HepG2 (cell line): ENCODE data around the gene PLEKHH1. TPM values are rescaled to one million over a fixed set of nuclear protein-coding genes. Genes with fewer than 3 reads are reported as not detected.

Experiments
- ATAC-seq: fragments of 200-7000 bp; cut with Tn5 transposase; 3 replicates; pipeline ENCODE4 v1.9.1; 2020; ENCODE audit warnings: mild to moderate bottlenecking, moderate library complexity
- BruUV-seq: library from RNA; stranded (reverse); fragments of 400-500 nt; replicated peaks from 2 replicates; lab custom pipeline; 2021; lab: Mats Ljungman, UMichigan
- CTCF ChIA-PET: fragments of 300-600 bp; formaldehyde crosslinking; extraction: SDS; loops from one replicate; lab custom pipeline; 2021; ENCODE audit warnings: low total read pairs, inconsistent platforms, low intra/inter-chr PET ratio; lab: Yijun Ruan, JAX
- POLR2A ChIA-PET: fragments of 350-600 bp; sonication (Branson Sonifier 250); formaldehyde crosslinking; loops from one replicate; lab custom pipeline; 2020; ENCODE audit warnings: antibody characterized with exemption, inconsistent platforms; lab: Yijun Ruan, JAX
- DNase-seq: peaks from one replicate; pipeline ENCODE4 v3.0.0-alpha.2; 2015; ENCODE audit warnings: low spot score
- FAIRE-seq: peaks from 3 replicates; lab custom pipeline; 2011; peaks lifted over from hg19 to GRCh38; lab: Jason Lieb, UNC
- H2AFZ ChIP-seq: one replicate; pipeline ENCODE4 v1.6.1; 2011; ENCODE audit warnings: low read length, inconsistent platforms
- H3K27ac ChIP-seq: fragments of 300-600 bp; 3 replicates; pipeline ENCODE4 v1.8.0; 2011; ENCODE audit warnings: mixed run types, mild to moderate bottlenecking, mixed read lengths, low read length, inconsistent platforms; ENCODE audit not compliant: insufficient read depth; ENCODE audit errors: extremely low read length
- H3K27me3 ChIP-seq, 2 experiments: fragments of 200-600 bp in 1 of 2; 2 replicates in 1 of 2; 3 replicates in 1 of 2; pipeline versions ENCODE4 v1.6.0 to v1.8.0; 2011; ENCODE audit warnings: low read length in 2 of 2, mild to moderate bottlenecking in 2 of 2, moderate library complexity in 2 of 2, inconsistent platforms in 1 of 2; ENCODE audit not compliant: insufficient read depth in 2 of 2, control insufficient read depth in 1 of 2
- H3K36me3 ChIP-seq, 2 experiments: fragments of 200-600 bp in 1 of 2; replicated peaks in 1 of 2; 2 replicates in 1 of 2; 3 replicates in 1 of 2; pipeline versions ENCODE4 v1.5.1 to v1.8.0; 2011; ENCODE audit warnings: low read length in 2 of 2, inconsistent platforms in 1 of 2; ENCODE audit not compliant: insufficient read depth in 2 of 2, control insufficient read depth in 1 of 2
- H3K4me1 ChIP-seq: 2 replicates; pipeline ENCODE4 v1.5.1; 2012; ENCODE audit warnings: low read length, inconsistent platforms; ENCODE audit not compliant: insufficient read depth
- H3K4me2 ChIP-seq: 2 replicates; pipeline ENCODE4 v1.6.0; 2011; ENCODE audit warnings: low read depth, low read length, inconsistent platforms
- H3K4me3 ChIP-seq, 3 experiments: fragments of 200-600 bp in 1 of 3; sonication (generic), shearing (Covaris generic) in 1 of 3; replicated peaks in 1 of 3; 2 replicates each; pipeline ENCODE4 v1.5.1; 2011 to 2016; ENCODE audit warnings: low read length in 3 of 3, inconsistent platforms in 2 of 3, low read depth in 2 of 3, mild to moderate bottlenecking in 2 of 3, control low read depth in 1 of 3, mixed read lengths in 1 of 3; ENCODE audit not compliant: insufficient read depth in 1 of 3
- H3K79me2 ChIP-seq: one replicate; pipeline ENCODE4 v1.6.1; 2011; ENCODE audit warnings: low read length, inconsistent platforms; ENCODE audit not compliant: insufficient read depth
- H3K9ac ChIP-seq: 2 replicates; pipeline ENCODE4 v1.6.0; 2011; ENCODE audit warnings: mild to moderate bottlenecking, low read depth, low read length, inconsistent platforms; ENCODE audit not compliant: insufficient read depth
- H3K9me3 ChIP-seq: 2 replicates; pipeline ENCODE4 v1.5.1; 2012; ENCODE audit warnings: mild to moderate bottlenecking, low read length
- H4K20me1 ChIP-seq: 2 replicates; pipeline ENCODE4 v1.6.0; 2011; ENCODE audit warnings: inconsistent platforms, mild to moderate bottlenecking, low read length, moderate library complexity; ENCODE audit not compliant: insufficient read depth
- ETV6 ChIP-seq: sonication (generic); formaldehyde crosslinking; conservative IDR thresholded peaks from 2 replicates; pipeline ENCODE4 v1.4.0; 2020; ENCODE audit warnings: missing genetic modification reagents
- HDAC2 ChIP-seq: sonication (generic); formaldehyde crosslinking; IDR thresholded peaks from 2 replicates; pipeline ENCODE4 v1.4.0; 2020; ENCODE audit warnings: missing genetic modification reagents
- PAX8 ChIP-seq: sonication (generic); formaldehyde crosslinking; IDR thresholded peaks from 2 replicates; pipeline ENCODE4 v1.8.0; 2022; ENCODE audit warnings: mild to moderate bottlenecking, missing genetic modification reagents, borderline replicate concordance
- PITX1 ChIP-seq: sonication (generic); formaldehyde crosslinking; IDR thresholded peaks from 2 replicates; pipeline ENCODE4 v1.5.1; 2020; ENCODE audit warnings: mild to moderate bottlenecking, missing genetic modification reagents
- PLRG1 ChIP-seq: fragments of 450-650 bp; conservative IDR thresholded peaks from 2 replicates; pipeline ENCODE4 v1.6.1; 2016
- PRMT3 ChIP-seq: sonication (generic); formaldehyde crosslinking; IDR thresholded peaks from 2 replicates; pipeline ENCODE4 v1.8.1; 2022; ENCODE audit warnings: low read depth, mild to moderate bottlenecking, moderate library complexity, missing genetic modification reagents, borderline replicate concordance
- TEAD3 ChIP-seq: optimal IDR thresholded peaks from 2 replicates; pipeline ENCODE3; 2016; ENCODE audit warnings: borderline replicate concordance
- ZSCAN22 ChIP-seq: sonication (generic); formaldehyde crosslinking; IDR thresholded peaks from 2 replicates; pipeline ENCODE4 v1.4.0; 2020; ENCODE audit warnings: mild to moderate bottlenecking, missing genetic modification reagents
- WGBS: methylation state at CpG from one replicate; pipeline ENCODE4 v1.1.6; 2017; ENCODE audit warnings: low lambda C conversion rate; 5-methylcytosine and 5-hydroxymethylcytosine counted together
- in situ Hi-C: cut with HindIII; loops from 2 replicates; pipeline ENCODE4 v1.10.0; 2017; ENCODE audit warnings: low pct_unique_long_range_greater_than_20kb; ENCODE audit not compliant: extremely low pct_ligation_motif_present
- intact Hi-C: fragments of 100-400 bp; cut with micrococcal nuclease; formaldehyde crosslinking; loops from one replicate; pipeline ENCODE4 v1.10.0; 2022; ENCODE audit not compliant: unreplicated experiment
- polyA plus RNA-seq, 8 experiments: library from polyadenylated mRNA; depleted of rRNA in 3 of 8; stranded (reverse) in 7 of 8; unstranded in 1 of 8; fragments of >200 nt; fragmentation: Illumina TruSeq in 4 of 8; extraction: Trizol in 4 of 8; gene quantifications; 2 replicates each; pipeline versions ENCODE4 v1.2.1 to v1.2.3, GENCODE V29; 2011 to 2016; ENCODE audit warnings: low read depth in 4 of 8, missing spikeins in 1 of 8, mixed read lengths in 1 of 8; ENCODE audit not compliant: insufficient read depth in 1 of 8
- total RNA-seq, 5 experiments: library from RNA; depleted of rRNA; stranded (reverse); fragments of >200 nt; fragmentation: Illumina TruSeq; extraction: Trizol; gene quantifications; 2 replicates each; pipeline ENCODE4 v1.2.3, GENCODE V29; 2016; ENCODE audit warnings: low read depth in 1 of 5
- TF ChIP-seq, protein P1 (sequence below): sonication (generic); formaldehyde crosslinking; IDR thresholded peaks from 2 replicates; pipeline ENCODE4 v1.5.0; 2020; ENCODE audit warnings: mild to moderate bottlenecking, missing genetic modification reagents, moderate library complexity
- TF ChIP-seq, protein P2 (sequence below): sonication (generic); formaldehyde crosslinking; IDR thresholded peaks from 2 replicates; pipeline ENCODE4 v1.8.0; 2022; ENCODE audit warnings: mild to moderate bottlenecking, missing genetic modification reagents, moderate library complexity
- TF ChIP-seq, protein P3 (sequence below): sonication (generic); formaldehyde crosslinking; IDR thresholded peaks from 2 replicates; pipeline ENCODE4 v1.8.0; 2022; ENCODE audit warnings: low read depth, missing genetic modification reagents

The PLEKHH1 gene
- total and polyA plus RNA-seq, 2 of the 13 experiments (the other 11 are each of a cell fraction or from before 2014, with no cell fraction given), result 8.6 to 15.8 TPM

DNA sequence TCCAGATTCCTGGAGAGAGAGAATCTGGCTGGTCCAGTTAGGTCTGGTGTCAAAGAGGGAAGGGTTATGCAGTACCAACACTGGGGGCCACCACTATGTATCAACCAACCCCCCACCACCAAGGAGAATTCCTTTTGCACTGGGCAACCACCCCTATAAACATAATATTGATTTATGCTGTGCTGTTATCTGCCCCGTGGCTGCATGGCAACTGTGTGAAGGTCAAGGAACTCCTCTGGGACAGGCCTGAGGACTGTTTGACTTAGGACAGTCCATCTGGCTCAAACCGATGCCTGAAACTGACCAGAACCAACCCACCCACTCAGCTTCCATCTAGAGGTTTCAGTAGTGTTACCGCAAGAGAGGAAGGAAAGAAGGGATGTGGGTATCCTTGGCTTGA, 20.5 kb downstream of the PLEKHH1 start:
- Histone ChIP-seq H3K4me2 (no peak overlapping the region), H3K79me2 (no peaks in the 10 kb centered on the region), H3K27ac (no peak overlapping the region), H2AFZ (no peak overlapping the region), H4K20me1 (no peaks in the 10 kb centered on the region), H3K4me3 (no peak overlapping the region), H3K36me3 (peaks cover 0 to 6% of the 10 kb centered on the region in 2 experiments; a peak in 2 of 5 replicates), H3K9me3 (no peaks in the 10 kb centered on the region), H3K4me1 (peaks cover 13% of the 10 kb centered on the region), H3K9ac (no peak overlapping the region), H3K27me3 (no peaks in the 10 kb centered on the region)
- no peak for DNase-seq
- ATAC-seq, result no peak
- ChIA-PET POLR2A (no interaction called here), CTCF (no interaction called here)
- no peak for FAIRE-seq
- BruUV-seq, result no TSS peak
- WGBS, result 70% methylated on average over 3 of the region's 3 CpGs
- intact Hi-C loops (no loop called here), in situ Hi-C loops (no loop called here)
- TF ChIP-seq, protein P1, sequence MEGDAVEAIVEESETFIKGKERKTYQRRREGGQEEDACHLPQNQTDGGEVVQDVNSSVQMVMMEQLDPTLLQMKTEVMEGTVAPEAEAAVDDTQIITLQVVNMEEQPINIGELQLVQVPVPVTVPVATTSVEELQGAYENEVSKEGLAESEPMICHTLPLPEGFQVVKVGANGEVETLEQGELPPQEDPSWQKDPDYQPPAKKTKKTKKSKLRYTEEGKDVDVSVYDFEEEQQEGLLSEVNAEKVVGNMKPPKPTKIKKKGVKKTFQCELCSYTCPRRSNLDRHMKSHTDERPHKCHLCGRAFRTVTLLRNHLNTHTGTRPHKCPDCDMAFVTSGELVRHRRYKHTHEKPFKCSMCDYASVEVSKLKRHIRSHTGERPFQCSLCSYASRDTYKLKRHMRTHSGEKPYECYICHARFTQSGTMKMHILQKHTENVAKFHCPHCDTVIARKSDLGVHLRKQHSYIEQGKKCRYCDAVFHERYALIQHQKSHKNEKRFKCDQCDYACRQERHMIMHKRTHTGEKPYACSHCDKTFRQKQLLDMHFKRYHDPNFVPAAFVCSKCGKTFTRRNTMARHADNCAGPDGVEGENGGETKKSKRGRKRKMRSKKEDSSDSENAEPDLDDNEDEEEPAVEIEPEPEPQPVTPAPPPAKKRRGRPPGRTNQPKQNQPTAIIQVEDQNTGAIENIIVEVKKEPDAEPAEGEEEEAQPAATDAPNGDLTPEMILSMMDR (CRISPR knock-in tag), result no peak
- TF ChIP-seq, protein P2, sequence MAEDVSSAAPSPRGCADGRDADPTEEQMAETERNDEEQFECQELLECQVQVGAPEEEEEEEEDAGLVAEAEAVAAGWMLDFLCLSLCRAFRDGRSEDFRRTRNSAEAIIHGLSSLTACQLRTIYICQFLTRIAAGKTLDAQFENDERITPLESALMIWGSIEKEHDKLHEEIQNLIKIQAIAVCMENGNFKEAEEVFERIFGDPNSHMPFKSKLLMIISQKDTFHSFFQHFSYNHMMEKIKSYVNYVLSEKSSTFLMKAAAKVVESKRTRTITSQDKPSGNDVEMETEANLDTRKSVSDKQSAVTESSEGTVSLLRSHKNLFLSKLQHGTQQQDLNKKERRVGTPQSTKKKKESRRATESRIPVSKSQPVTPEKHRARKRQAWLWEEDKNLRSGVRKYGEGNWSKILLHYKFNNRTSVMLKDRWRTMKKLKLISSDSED (CRISPR knock-in tag), result no peak
- TF ChIP-seq PAX8 (CRISPR knock-in tag), result no peak
- no peak for TF ChIP-seq ZSCAN22
- no peak for TF ChIP-seq ETV6
- TF ChIP-seq HDAC2 (CRISPR knock-in tag), result no peak
- TF ChIP-seq PRMT3 (CRISPR knock-in tag), result no peak
- no peak for TF ChIP-seq TEAD3 (CRISPR knock-in tag)
- TF ChIP-seq, protein P3, sequence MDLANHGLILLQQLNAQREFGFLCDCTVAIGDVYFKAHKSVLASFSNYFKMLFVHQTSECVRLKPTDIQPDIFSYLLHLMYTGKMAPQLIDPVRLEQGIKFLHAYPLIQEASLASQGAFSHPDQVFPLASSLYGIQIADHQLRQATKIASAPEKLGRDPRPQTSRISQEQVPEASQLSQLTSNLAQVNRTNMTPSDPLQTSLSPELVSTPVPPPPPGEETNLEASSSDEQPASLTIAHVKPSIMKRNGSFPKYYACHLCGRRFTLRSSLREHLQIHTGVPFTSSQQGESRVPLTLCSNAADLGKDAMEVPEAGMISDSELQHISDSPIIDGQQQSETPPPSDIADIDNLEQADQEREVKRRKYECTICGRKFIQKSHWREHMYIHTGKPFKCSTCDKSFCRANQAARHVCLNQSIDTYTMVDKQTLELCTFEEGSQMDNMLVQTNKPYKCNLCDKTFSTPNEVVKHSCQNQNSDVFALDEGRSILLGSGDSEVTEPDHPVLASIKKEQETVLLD (CRISPR knock-in tag), result no peak
- no peak for TF ChIP-seq PLRG1
- no peak for TF ChIP-seq PITX1
